H1 (cell line): ENCODE data around the gene IGSF11. TPM values are rescaled to one million over a fixed set of nuclear protein-coding genes. Genes with fewer than 3 reads are reported as not detected.

ENCODE experiments used
- CTCF ChIA-PET: fragments of 300-600 bp; sonication (Branson Sonifier 250); formaldehyde crosslinking; loops from one replicate; lab custom pipeline; 2021; ENCODE audit not compliant: partially characterized antibody; lab: Charles Lee
- POLR2A ChIA-PET: fragments of 300-600 bp; sonication (Branson Sonifier 250); formaldehyde crosslinking; loops from one replicate; lab custom pipeline; 2021; ENCODE audit warnings: inconsistent platforms; ENCODE audit not compliant: partially characterized antibody; lab: Charles Lee
- DNase-seq, 2 experiments: peaks; one replicate each; pipeline versions ENCODE4 v3.0.0 to v3.0.0-alpha.2; 2010 to 2022; ENCODE audit warnings: low spot score in 2 of 2, low read depth in 1 of 2, mixed read lengths in 1 of 2
- FAIRE-seq: peaks from 2 replicates; lab custom pipeline; 2011; peaks lifted over from hg19 to GRCh38; lab: Jason Lieb, UNC
- H2AFZ ChIP-seq: 2 replicates; pipeline ENCODE4 v1.8.1; 2012; ENCODE audit warnings: low read length, inconsistent platforms
- H2AK5ac ChIP-seq: 2 replicates; pipeline ENCODE4 v1.6.1; 2013; ENCODE audit warnings: low read depth, low read length
- H2BK120ac ChIP-seq: replicated peaks from 2 replicates; pipeline ENCODE3; 2013; ENCODE audit warnings: low read depth, low read length, inconsistent platforms
- H2BK12ac ChIP-seq: 2 replicates; pipeline ENCODE4 v1.6.1; 2013; ENCODE audit warnings: low read depth, low read length
- H2BK15ac ChIP-seq: 2 replicates; pipeline ENCODE4 v1.6.1; 2013; ENCODE audit warnings: low read length
- H2BK20ac ChIP-seq: 2 replicates; pipeline ENCODE4 v1.6.1; 2013; ENCODE audit warnings: low read length
- H2BK5ac ChIP-seq: 2 replicates; pipeline ENCODE4 v1.6.1; 2013; ENCODE audit warnings: low read depth, low read length
- H3K14ac ChIP-seq: 2 replicates; pipeline ENCODE4 v1.6.1; 2013; ENCODE audit warnings: inconsistent platforms; ENCODE audit not compliant: insufficient read length
- H3K18ac ChIP-seq: 2 replicates; pipeline ENCODE4 v1.6.1; 2013; ENCODE audit warnings: low read length; ENCODE audit errors: extremely low read depth
- H3K23ac ChIP-seq: 2 replicates; pipeline ENCODE4 v1.6.1; 2013; ENCODE audit warnings: inconsistent platforms; ENCODE audit not compliant: insufficient read length
- H3K23me2 ChIP-seq: 2 replicates; pipeline ENCODE4 v1.6.1; 2013; ENCODE audit warnings: low read depth, low read length
- H3K27ac ChIP-seq: 2 replicates; pipeline ENCODE4 v1.6.1; 2011; ENCODE audit warnings: low read depth, low read length, inconsistent platforms
- H3K27me3 ChIP-seq, 4 experiments: replicated peaks in 1 of 4; 1 replicate in 1 of 4; 2 replicates in 3 of 4; pipeline versions ENCODE4 v1.6.1 to v1.8.1; 2011 to 2013; ENCODE audit warnings: low read length in 3 of 4, mild to moderate bottlenecking in 3 of 4, inconsistent platforms in 2 of 4, mixed read lengths in 2 of 4, moderate library complexity in 1 of 4; ENCODE audit not compliant: control insufficient read depth in 3 of 4, insufficient read depth in 3 of 4; ENCODE audit errors: extremely low read depth in 1 of 4
- H3K36me3 ChIP-seq, 4 experiments: 2 replicates each; pipeline versions ENCODE4 v1.6.1 to v1.8.1; 2011 to 2013; ENCODE audit warnings: mild to moderate bottlenecking in 4 of 4, low read length in 3 of 4, moderate library complexity in 2 of 4, control low read depth in 1 of 4, inconsistent platforms in 1 of 4; ENCODE audit not compliant: insufficient read depth in 4 of 4, control insufficient read depth in 2 of 4
- H3K4ac ChIP-seq: replicated peaks from 2 replicates; pipeline ENCODE3; 2013; ENCODE audit warnings: low read length, low read depth, mixed read lengths, inconsistent platforms; ENCODE audit not compliant: insufficient read length
- H3K4me1 ChIP-seq, 4 experiments: replicated peaks in 1 of 4; 1 replicate in 1 of 4; 2 replicates in 3 of 4; pipeline versions ENCODE4 v1.6.1 to v1.8.1; 2011 to 2013; ENCODE audit warnings: low read length in 3 of 4, inconsistent platforms in 2 of 4, mixed read lengths in 1 of 4; ENCODE audit not compliant: insufficient read depth in 4 of 4, control insufficient read depth in 3 of 4
- H3K4me2 ChIP-seq, 2 experiments: 2 replicates each; pipeline versions ENCODE4 v1.6.1 to v1.8.1; 2011 to 2013; ENCODE audit warnings: low read depth in 2 of 2, low read length in 2 of 2, control low read depth in 1 of 2, inconsistent platforms in 1 of 2, mild to moderate bottlenecking in 1 of 2; ENCODE audit not compliant: insufficient read depth in 1 of 2
- H3K4me3 ChIP-seq, 4 experiments: fragments of 200-600, 300-600 bp in 1 of 4; sonication (generic), shearing (Covaris generic), sonication (Bioruptor Twin) in 1 of 4; 2 replicates each; pipeline versions ENCODE4 v1.5.1 to v1.8.1; 2011 to 2016; ENCODE audit warnings: low read length in 4 of 4, low read depth in 3 of 4, control low read depth in 2 of 4, inconsistent platforms in 2 of 4, mild to moderate bottlenecking in 2 of 4, mixed read lengths in 1 of 4, moderate library complexity in 1 of 4; ENCODE audit not compliant: insufficient read depth in 2 of 4; ENCODE audit errors: extremely low read depth in 1 of 4
- H3K56ac ChIP-seq: replicated peaks from 2 replicates; pipeline ENCODE3; 2013; ENCODE audit warnings: low read depth, mild to moderate bottlenecking, mixed read lengths, low read length, inconsistent platforms; ENCODE audit not compliant: insufficient read length
- H3K79me1 ChIP-seq: 2 replicates; pipeline ENCODE4 v1.6.1; 2013; ENCODE audit warnings: low read depth, low read length, control low read depth
- H3K79me2 ChIP-seq, 2 experiments: 2 replicates each; pipeline versions ENCODE4 v1.6.1 to v1.8.1; 2012 to 2013; ENCODE audit warnings: low read length in 2 of 2, mild to moderate bottlenecking in 2 of 2, inconsistent platforms in 1 of 2; ENCODE audit not compliant: insufficient read depth in 2 of 2, control insufficient read depth in 1 of 2
- H3K9ac ChIP-seq, 4 experiments: replicated peaks in 1 of 4; 1 replicate in 1 of 4; 2 replicates in 3 of 4; pipeline versions ENCODE4 v1.6.1 to v1.8.1; 2011 to 2013; ENCODE audit warnings: low read depth in 3 of 4, low read length in 3 of 4, control low read depth in 2 of 4, mild to moderate bottlenecking in 2 of 4, moderate library complexity in 2 of 4, inconsistent platforms in 1 of 4; ENCODE audit errors: extremely low read depth in 1 of 4
- H3K9me3 ChIP-seq, 2 experiments: 2 replicates each; pipeline versions ENCODE4 v1.6.1 to v1.8.1; 2012 to 2013; ENCODE audit warnings: mild to moderate bottlenecking in 2 of 2, moderate library complexity in 2 of 2, control low read depth in 1 of 2, inconsistent platforms in 1 of 2, low read depth in 1 of 2, low read length in 1 of 2, mixed read lengths in 1 of 2; ENCODE audit not compliant: insufficient read depth in 2 of 2
- H4K20me1 ChIP-seq, 2 experiments: replicated peaks in 1 of 2; 2 replicates each; pipeline versions ENCODE3 to v1.8.1; 2011 to 2013; ENCODE audit warnings: inconsistent platforms in 2 of 2, low read length in 2 of 2, mild to moderate bottlenecking in 1 of 2; ENCODE audit not compliant: insufficient read depth in 2 of 2, control insufficient read depth in 1 of 2
- H4K5ac ChIP-seq: 2 replicates; pipeline ENCODE4 v1.6.1; 2013; ENCODE audit warnings: low read length, low read depth, mixed read lengths, inconsistent platforms; ENCODE audit not compliant: insufficient read length
- H4K8ac ChIP-seq: 2 replicates; pipeline ENCODE4 v1.8.0; 2013; ENCODE audit warnings: mild to moderate bottlenecking, moderate library complexity, low read length, inconsistent platforms; ENCODE audit not compliant: insufficient read depth; ENCODE audit errors: extremely low read depth
- H4K91ac ChIP-seq: replicated peaks from 2 replicates; pipeline ENCODE3; 2013; ENCODE audit warnings: low read length, mixed read lengths, inconsistent platforms; ENCODE audit not compliant: insufficient read length
- ATF2 ChIP-seq: IDR thresholded peaks from 2 replicates; pipeline ENCODE4 v1.6.1; 2012; ENCODE audit warnings: low read length, inconsistent platforms
- EZH2 ChIP-seq: fragments of 200-600 bp; sonication (generic); IDR thresholded peaks from 2 replicates; pipeline ENCODE4 v1.7.1; 2012; ENCODE audit warnings: low read depth, mild to moderate bottlenecking, moderate library complexity, low read length, inconsistent platforms; ENCODE audit not compliant: severe bottlenecking
- JUND ChIP-seq: IDR thresholded peaks from 2 replicates; pipeline ENCODE4 v1.6.1; 2011; ENCODE audit warnings: mild to moderate bottlenecking, improper control_type of control experiment, low read length
- MAFK ChIP-seq: IDR thresholded peaks from 2 replicates; pipeline ENCODE4 v1.6.1; 2012; ENCODE audit warnings: low read depth, mild to moderate bottlenecking, improper control_type of control experiment, low read length
- POLR2A ChIP-seq, 2 experiments: IDR thresholded peaks; 1 replicate in 1 of 2; 2 replicates in 1 of 2; pipeline ENCODE4 v1.6.1; 2011; ENCODE audit warnings: low read depth in 2 of 2, low read length in 2 of 2, mild to moderate bottlenecking in 2 of 2; ENCODE audit errors: control extremely low read depth in 1 of 2
- POLR2AphosphoS5 ChIP-seq: IDR thresholded peaks from 2 replicates; pipeline ENCODE4 v1.6.1; 2011; ENCODE audit warnings: low read depth, low read length
- RBBP5 ChIP-seq: IDR thresholded peaks from 2 replicates; pipeline ENCODE4 v1.7.1; 2012; ENCODE audit warnings: low read depth, mild to moderate bottlenecking, inconsistent platforms, low read length, moderate library complexity, borderline replicate concordance
- RFX5 ChIP-seq: IDR thresholded peaks from 2 replicates; pipeline ENCODE4 v1.6.1; 2011; ENCODE audit warnings: low read depth, low read length, improper control_type of control experiment, borderline replicate concordance
- SAP30 ChIP-seq: fragments of 300-600 bp; sonication (generic); IDR thresholded peaks from 2 replicates; pipeline ENCODE4 v1.7.1; 2012; ENCODE audit warnings: low read length, moderate library complexity, mild to moderate bottlenecking, inconsistent platforms; ENCODE audit not compliant: insufficient read depth, insufficient replicate concordance
- USF2 ChIP-seq: IDR thresholded peaks from 2 replicates; pipeline ENCODE4 v1.6.1; 2011; ENCODE audit warnings: low read length, improper control_type of control experiment
- WGBS, 2 experiments: shearing (Covaris generic) in 1 of 2; methylation state at CpG; one replicate each; pipeline versions ENCODE4 v1.1.6 to v1.1.7; 2013 to 2015; ENCODE audit warnings: low lambda C conversion rate in 2 of 2, mixed read lengths in 2 of 2, inconsistent platforms in 1 of 2, low coverage in 1 of 2, missing lambda C conversion rate in 1 of 2; ENCODE audit not compliant: insufficient replicate concordance in 2 of 2, insufficient coverage in 1 of 2, insufficient read length in 1 of 2; ENCODE audit errors: extremely low coverage in 1 of 2, missing lambda C conversion rate in 1 of 2; 5-methylcytosine and 5-hydroxymethylcytosine counted together
- polyA plus RNA-seq, 7 experiments: library from polyadenylated mRNA; depleted of rRNA in 3 of 7; stranded (reverse) in 5 of 7; unstranded in 2 of 7; fragments of >200 nt in 5 of 7; fragments of 200-250 nt in 2 of 7; gene quantifications; 1 replicate in 5 of 7; 2 replicates in 1 of 7; 4 replicates in 1 of 7; pipeline versions ENCODE4 v1.2.1 to v1.2.3, GENCODE V29; 2011 to 2013; ENCODE audit warnings: missing spikeins in 2 of 7, mixed read lengths in 2 of 7
- total RNA-seq: library from RNA; stranded (reverse); fragmentation: NEBNext Ultra II Directional; extraction: Animal tissue kit (Norgen Biotek cat#: 25700); gene quantifications from 2 replicates; pipeline ENCODE4 v1.2.1, GENCODE V29; 2021

Gene IGSF11
- total and polyA plus RNA-seq, 2 of the 8 experiments (the other 6 are each of a cell fraction or from before 2014, with no cell fraction given) = 1.1 to 4.1 TPM

- 84% methylated on average over 5 of the region's 5 CpGs; no CpG with 5 or more reads in 1 of the 2 experiments for WGBS, 2 experiments
- Histone ChIP-seq H2AK5ac (no peak overlapping the region), H3K27me3 (no peaks in the 10 kb centered on the region), H2AFZ (no peak overlapping the region), H3K9ac (no peak overlapping the region), H2BK120ac (no peak overlapping the region), H2BK20ac (no peak overlapping the region), H3K4me3 (no peak overlapping the region), H3K79me2 (no peaks in the 10 kb centered on the region), H3K79me1 (no peaks in the 10 kb centered on the region), H3K4ac (no peak overlapping the region), H4K91ac (no peak overlapping the region), H3K23me2 (no peaks in the 10 kb centered on the region), H2BK5ac (no peak overlapping the region), H3K56ac (no peak overlapping the region), H3K27ac (no peak overlapping the region), H3K4me2 (no peak overlapping the region), H3K36me3 (no peaks in the 10 kb centered on the region), H3K23ac (no peak overlapping the region), H2BK12ac (no peak overlapping the region), H3K4me1 (no peaks in the 10 kb centered on the region), H4K8ac (no peak overlapping the region), H3K14ac (no peak overlapping the region), H2BK15ac (no peak overlapping the region), H4K5ac (no peak overlapping the region), H3K9me3 (no peaks in the 10 kb centered on the region), H4K20me1 (no peaks in the 10 kb centered on the region), H3K18ac (no peak overlapping the region)
- ChIA-PET CTCF (interaction anchor here (1.1 to 2.9 kb wide), 4 partner anchors 24 to 159 kb away, joined by 3 to 19 read pairs (median 4); partner anchors contain the start of gene IGSF11), POLR2A (interaction anchor here (0.7 kb wide), 1 partner anchor 630 kb away, joined by 3 read pairs; no protein-coding TSS in a partner anchor)
- no peak for FAIRE-seq
- DNase-seq = no peak
- no peak for TF ChIP-seq ATF2
- TF ChIP-seq EZH2 = no peak
- no peak for TF ChIP-seq MAFK
- TF ChIP-seq RFX5 = no peak
- TF ChIP-seq JUND = no peak
- no peak for TF ChIP-seq RBBP5
- no peak for TF ChIP-seq POLR2AphosphoS5
- TF ChIP-seq SAP30 = no peak
- no peak for TF ChIP-seq USF2
- TF ChIP-seq POLR2A (IDR thresholded peaks at IDR 0.05; ENCODE audit: control extremely low read depth in 1 of 2, low read depth in 2 of 2, low read length in 2 of 2) = no peak
Observed at GRCh38 chr3:118932822-118933558, 101.7 kb downstream of the IGSF11 start.
